CD8-positive, alpha-beta memory T cell (primary cell): ENCODE results near the gene GRK3. TPM values are rescaled to one million over a fixed set of nuclear protein-coding genes. Genes with fewer than 3 reads are reported as not detected.

Experiments used
- polyA plus RNA-seq: library from polyadenylated mRNA; unstranded; fragments of 300-500 nt; fragmentation: Illumina TruSeq; gene quantifications from one replicate; pipeline ENCODE4 v1.2.3, GENCODE V29; 2021
- total RNA-seq, 2 experiments: library from RNA; stranded (reverse); gene quantifications; one replicate each; pipeline ENCODE4 v1.2.3, GENCODE V29; 2021

The GRK3 gene
- total and polyA plus RNA-seq, 3 experiments from 2014 or later: 0.26 to 9.4 (median 8.3) TPM

Other genes starting within 250 kb of the GRK3 start
- under 1 TPM; 0.59 to 0.84 TPM for gene MYO18B, start 177.5 kb downstream of the GRK3 start, total RNA-seq
- 0.06 TPM for gene MYO18B, start 177.5 kb downstream of the GRK3 start, polyA plus RNA-seq